ENCODE results near the gene USF2. TPM values are rescaled to one million over a fixed set of nuclear protein-coding genes. Genes with fewer than 3 reads are reported as not detected.
A peak's percentile ranks its signal among the peaks of the same experiment; 100 is the strongest.

The USF2 gene
- total and polyA plus RNA-seq, 10 of the 15 experiments (the other 5 are each of a cell fraction or from before 2014, with no cell fraction given): 0.56 to 157 (median 65.5) TPM

DNA sequence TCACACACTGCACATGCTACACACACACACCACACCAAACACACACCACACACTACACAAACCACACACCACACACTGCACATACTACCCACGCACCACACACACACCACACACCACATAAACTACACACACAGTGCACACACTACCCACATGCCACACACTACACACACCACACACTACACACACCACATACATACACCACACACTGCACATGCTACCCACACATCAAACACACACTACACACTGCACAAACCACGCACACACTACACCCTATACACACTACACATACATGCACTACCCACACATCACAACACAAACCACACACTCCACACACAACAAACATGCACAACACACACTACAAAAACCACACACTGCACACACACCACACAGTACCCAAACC, 29.2 kb downstream of the USF2 start:
- FAIRE-seq: peak; percentile 75

DNA sequence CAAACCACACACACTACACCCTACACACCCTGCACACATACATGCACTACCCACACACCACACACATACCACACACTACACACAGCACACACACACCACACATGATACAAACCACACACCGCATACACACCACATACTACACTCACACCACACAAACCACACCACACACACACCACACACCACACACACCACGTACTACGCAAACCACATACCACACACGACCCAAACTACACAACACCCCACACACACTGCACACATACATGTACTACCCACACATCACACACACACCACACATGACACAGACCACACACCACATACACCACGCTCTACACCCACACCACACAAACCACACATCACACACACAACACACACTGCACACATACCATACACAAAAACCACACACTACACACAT, 29.8 kb downstream of the USF2 start:
- in situ Hi-C loops (cut with MboI): no loop called here
- H2AFZ ChIP-seq (ENCODE audit: control insufficient read depth, low read depth, low read length): no peak overlapping the region
- H3K9me3 ChIP-seq (replicated peaks; ENCODE audit: control insufficient read depth, insufficient read depth, low read length): no peaks in the 10 kb centered on the region
- H3K79me2 ChIP-seq (ENCODE audit: control insufficient read depth, insufficient read depth, low read length): no peaks in the 10 kb centered on the region
- no peak for DNase-seq (ENCODE audit: low read depth, low spot score)
- RAD21 ChIA-PET (ENCODE audit: unreplicated experiment): no interaction called here
- no peak for ATAC-seq
- H3K27ac ChIP-seq (ENCODE audit: control insufficient read depth, insufficient read depth): no peak overlapping the region
- H4K20me1 ChIP-seq (ENCODE audit: control insufficient read depth, insufficient read depth): no peaks in the 10 kb centered on the region
- POLR2A ChIA-PET: no interaction called here
- CTCF ChIA-PET: no interaction called here
- 98% methylated on average over 5 of the region's 5 CpGs for WGBS (ENCODE audit: insufficient coverage, insufficient replicate concordance, low lambda C conversion rate, missing lambda C conversion rate)
- no peak for FAIRE-seq
- no peak overlapping the region for H3K4me3 ChIP-seq
- no peaks in the 10 kb centered on the region for H3K36me3 ChIP-seq (ENCODE audit: control insufficient read depth in 2 of 2, insufficient read depth in 2 of 2, low read length in 1 of 2)
- intact Hi-C loops (cut with micrococcal nuclease; ENCODE audit: unreplicated experiment): no loop called here
- no peak overlapping the region for H3K4me2 ChIP-seq (ENCODE audit: control insufficient read depth, insufficient read depth)
- H3K4me1 ChIP-seq (ENCODE audit: control insufficient read depth, insufficient read depth, low read length): peaks cover 26% of the 10 kb centered on the region
- no peak overlapping the region for H3K9ac ChIP-seq (ENCODE audit: control insufficient read depth, insufficient read depth, low read length)
- no peaks in the 10 kb centered on the region for H3K27me3 ChIP-seq (replicated peaks in 1 of 2; ENCODE audit: control insufficient read depth in 2 of 2, insufficient read depth in 2 of 2, low read length in 1 of 2)
- BruUV-seq (replicated peaks): no TSS peak
- SMC1A ChIA-PET (ENCODE audit: uncharacterized antibody, unreplicated experiment): no interaction called here
- TF ChIP-seq SRF (IDR thresholded peaks at IDR 0.05; ENCODE audit: low read depth in 2 of 2, low read length in 2 of 2): no peak
- no peak for TF ChIP-seq JUNB (IDR thresholded peaks at IDR 0.05)
- TF ChIP-seq, protein P1, sequence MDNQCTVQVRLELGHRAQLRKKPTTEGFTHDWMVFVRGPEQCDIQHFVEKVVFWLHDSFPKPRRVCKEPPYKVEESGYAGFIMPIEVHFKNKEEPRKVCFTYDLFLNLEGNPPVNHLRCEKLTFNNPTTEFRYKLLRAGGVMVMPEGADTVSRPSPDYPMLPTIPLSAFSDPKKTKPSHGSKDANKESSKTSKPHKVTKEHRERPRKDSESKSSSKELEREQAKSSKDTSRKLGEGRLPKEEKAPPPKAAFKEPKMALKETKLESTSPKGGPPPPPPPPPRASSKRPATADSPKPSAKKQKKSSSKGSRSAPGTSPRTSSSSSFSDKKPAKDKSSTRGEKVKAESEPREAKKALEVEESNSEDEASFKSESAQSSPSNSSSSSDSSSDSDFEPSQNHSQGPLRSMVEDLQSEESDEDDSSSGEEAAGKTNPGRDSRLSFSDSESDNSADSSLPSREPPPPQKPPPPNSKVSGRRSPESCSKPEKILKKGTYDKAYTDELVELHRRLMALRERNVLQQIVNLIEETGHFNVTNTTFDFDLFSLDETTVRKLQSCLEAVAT (IDR thresholded peaks at IDR 0.05): peak; percentile 39; the same call in 1 of the 2 replicates
- TF ChIP-seq NBN (IDR thresholded peaks at IDR 0.05): 0 out of 2 replicates have a peak, but pooled peaks have one; percentile 17
- TF ChIP-seq, protein P2, sequence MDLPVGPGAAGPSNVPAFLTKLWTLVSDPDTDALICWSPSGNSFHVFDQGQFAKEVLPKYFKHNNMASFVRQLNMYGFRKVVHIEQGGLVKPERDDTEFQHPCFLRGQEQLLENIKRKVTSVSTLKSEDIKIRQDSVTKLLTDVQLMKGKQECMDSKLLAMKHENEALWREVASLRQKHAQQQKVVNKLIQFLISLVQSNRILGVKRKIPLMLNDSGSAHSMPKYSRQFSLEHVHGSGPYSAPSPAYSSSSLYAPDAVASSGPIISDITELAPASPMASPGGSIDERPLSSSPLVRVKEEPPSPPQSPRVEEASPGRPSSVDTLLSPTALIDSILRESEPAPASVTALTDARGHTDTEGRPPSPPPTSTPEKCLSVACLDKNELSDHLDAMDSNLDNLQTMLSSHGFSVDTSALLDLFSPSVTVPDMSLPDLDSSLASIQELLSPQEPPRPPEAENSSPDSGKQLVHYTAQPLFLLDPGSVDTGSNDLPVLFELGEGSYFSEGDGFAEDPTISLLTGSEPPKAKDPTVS (IDR thresholded peaks at IDR 0.05; ENCODE audit: low read depth, low read length): no peak
- TF ChIP-seq, protein P3, sequence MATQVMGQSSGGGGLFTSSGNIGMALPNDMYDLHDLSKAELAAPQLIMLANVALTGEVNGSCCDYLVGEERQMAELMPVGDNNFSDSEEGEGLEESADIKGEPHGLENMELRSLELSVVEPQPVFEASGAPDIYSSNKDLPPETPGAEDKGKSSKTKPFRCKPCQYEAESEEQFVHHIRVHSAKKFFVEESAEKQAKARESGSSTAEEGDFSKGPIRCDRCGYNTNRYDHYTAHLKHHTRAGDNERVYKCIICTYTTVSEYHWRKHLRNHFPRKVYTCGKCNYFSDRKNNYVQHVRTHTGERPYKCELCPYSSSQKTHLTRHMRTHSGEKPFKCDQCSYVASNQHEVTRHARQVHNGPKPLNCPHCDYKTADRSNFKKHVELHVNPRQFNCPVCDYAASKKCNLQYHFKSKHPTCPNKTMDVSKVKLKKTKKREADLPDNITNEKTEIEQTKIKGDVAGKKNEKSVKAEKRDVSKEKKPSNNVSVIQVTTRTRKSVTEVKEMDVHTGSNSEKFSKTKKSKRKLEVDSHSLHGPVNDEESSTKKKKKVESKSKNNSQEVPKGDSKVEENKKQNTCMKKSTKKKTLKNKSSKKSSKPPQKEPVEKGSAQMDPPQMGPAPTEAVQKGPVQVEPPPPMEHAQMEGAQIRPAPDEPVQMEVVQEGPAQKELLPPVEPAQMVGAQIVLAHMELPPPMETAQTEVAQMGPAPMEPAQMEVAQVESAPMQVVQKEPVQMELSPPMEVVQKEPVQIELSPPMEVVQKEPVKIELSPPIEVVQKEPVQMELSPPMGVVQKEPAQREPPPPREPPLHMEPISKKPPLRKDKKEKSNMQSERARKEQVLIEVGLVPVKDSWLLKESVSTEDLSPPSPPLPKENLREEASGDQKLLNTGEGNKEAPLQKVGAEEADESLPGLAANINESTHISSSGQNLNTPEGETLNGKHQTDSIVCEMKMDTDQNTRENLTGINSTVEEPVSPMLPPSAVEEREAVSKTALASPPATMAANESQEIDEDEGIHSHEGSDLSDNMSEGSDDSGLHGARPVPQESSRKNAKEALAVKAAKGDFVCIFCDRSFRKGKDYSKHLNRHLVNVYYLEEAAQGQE (IDR thresholded peaks at IDR 0.05; ENCODE audit: low read depth, low read length): no peak
- no peak for TF ChIP-seq TARDBP (IDR thresholded peaks at IDR 0.05; ENCODE audit: borderline replicate concordance)
- no peak for TF ChIP-seq SMC3 (IDR thresholded peaks at IDR 0.05; ENCODE audit: borderline replicate concordance, low read length)
- no peak for TF ChIP-seq PML (IDR thresholded peaks at IDR 0.05; ENCODE audit: low read length)
- no peak for TF ChIP-seq DPF2 (IDR thresholded peaks at IDR 0.05)

More for the DNA sequence above, 29.2 kb downstream of the USF2 start:
- in situ Hi-C loops (cut with MboI) (no loop called here), intact Hi-C loops (cut with micrococcal nuclease; ENCODE audit: unreplicated experiment) (no loop called here)
- Histone ChIP-seq H3K9me3 (replicated peaks; ENCODE audit: control insufficient read depth, insufficient read depth, low read length) (no peaks in the 10 kb centered on the region), H3K9ac (ENCODE audit: control insufficient read depth, insufficient read depth, low read length) (no peak overlapping the region), H3K4me1 (ENCODE audit: control insufficient read depth, insufficient read depth, low read length) (peaks cover 26% of the 10 kb centered on the region), H3K36me3 (ENCODE audit: control insufficient read depth in 2 of 2, insufficient read depth in 2 of 2, low read length in 1 of 2) (no peaks in the 10 kb centered on the region), H3K27me3 (replicated peaks in 1 of 2; ENCODE audit: control insufficient read depth in 2 of 2, insufficient read depth in 2 of 2, low read length in 1 of 2) (no peaks in the 10 kb centered on the region), H3K4me3 (no peak overlapping the region), H2AFZ (ENCODE audit: control insufficient read depth, low read depth, low read length) (no peak overlapping the region), H4K20me1 (ENCODE audit: control insufficient read depth, insufficient read depth) (no peaks in the 10 kb centered on the region), H3K27ac (ENCODE audit: control insufficient read depth, insufficient read depth) (no peak overlapping the region), H3K4me2 (ENCODE audit: control insufficient read depth, insufficient read depth) (no peak overlapping the region), H3K79me2 (ENCODE audit: control insufficient read depth, insufficient read depth, low read length) (no peaks in the 10 kb centered on the region)
- ChIA-PET RAD21 (ENCODE audit: unreplicated experiment) (no interaction called here), CTCF (no interaction called here), SMC1A (ENCODE audit: uncharacterized antibody, unreplicated experiment) (no interaction called here), POLR2A (no interaction called here)
- no peak for TF ChIP-seq MTA3 (IDR thresholded peaks at IDR 0.05; ENCODE audit: borderline replicate concordance, low read length)
- TF ChIP-seq NR2C2 (IDR thresholded peaks at IDR 0.05; ENCODE audit: borderline replicate concordance, control insufficient read depth, insufficient read length, low read depth): peak; percentile 3
- TF ChIP-seq HDGF (IDR thresholded peaks at IDR 0.05): peak; percentile 40; the same call in 1 of the 2 replicates
- TF ChIP-seq RELA (IDR thresholded peaks at IDR 0.05; ENCODE audit: borderline replicate concordance, partially characterized antibody): no peak
- DNase-seq (ENCODE audit: low read depth, low spot score): no peak
- BruUV-seq (replicated peaks): no TSS peak
- WGBS (ENCODE audit: insufficient coverage, insufficient replicate concordance, low lambda C conversion rate, missing lambda C conversion rate): 97% methylated on average over 2 of the region's 2 CpGs
- ATAC-seq: no peak
